IMR-90 (cell line): ENCODE data around the gene RGS3. TPM values are rescaled to one million over a fixed set of nuclear protein-coding genes. Genes with fewer than 3 reads are reported as not detected.

Experiments used
- ATAC-seq: fragments of 200-7000 bp; cut with Tn5 transposase; 2 replicates; pipeline ENCODE4 v1.9.1; 2020; ENCODE audit warnings: low read depth, mild to moderate bottlenecking, moderate library complexity
- BruUV-seq: library from RNA; stranded (reverse); fragments of 400-500 nt; replicated peaks from 2 replicates; lab custom pipeline; 2021; lab: Mats Ljungman, UMichigan
- CTCF ChIA-PET: fragments of 300-600 bp; formaldehyde crosslinking; extraction: SDS; loops from one replicate; lab custom pipeline; 2021; ENCODE audit warnings: antibody characterized with exemption; lab: Yijun Ruan, JAX
- POLR2A ChIA-PET: fragments of 300-600 bp; sonication (Branson Sonifier 250); formaldehyde crosslinking; loops from one replicate; lab custom pipeline; 2022; ENCODE audit warnings: antibody characterized with exemption; ENCODE audit not compliant: unreplicated experiment; lab: Charles Lee
- DNase-seq: peaks from one replicate; pipeline ENCODE4 v3.0.0; 2013
- H2AFZ ChIP-seq: replicated peaks from 2 replicates; pipeline ENCODE3; 2013; ENCODE audit warnings: low read length, mild to moderate bottlenecking; ENCODE audit not compliant: poor library complexity
- H2AK5ac ChIP-seq: 2 replicates; pipeline ENCODE4 v1.6.1; 2013; ENCODE audit warnings: low read depth, low read length, inconsistent platforms
- H2AK9ac ChIP-seq: replicated peaks from 2 replicates; pipeline ENCODE3; 2013; ENCODE audit warnings: mild to moderate bottlenecking, low read depth, low read length, moderate library complexity; ENCODE audit not compliant: poor library complexity
- H2BK120ac ChIP-seq: 2 replicates; pipeline ENCODE4 v1.6.1; 2013; ENCODE audit warnings: low read depth, low read length, inconsistent platforms
- H2BK15ac ChIP-seq: 3 replicates; pipeline ENCODE4 v1.6.1; 2013; ENCODE audit warnings: low read depth, low read length, inconsistent platforms
- H2BK20ac ChIP-seq: 2 replicates; pipeline ENCODE4 v1.6.1; 2013; ENCODE audit warnings: low read depth, mild to moderate bottlenecking, inconsistent platforms, low read length, moderate library complexity
- H2BK5ac ChIP-seq: 2 replicates; pipeline ENCODE4 v1.6.1; 2013; ENCODE audit warnings: mild to moderate bottlenecking, low read depth, low read length, inconsistent platforms; ENCODE audit not compliant: poor library complexity, severe bottlenecking
- H3K14ac ChIP-seq: replicated peaks from 2 replicates; pipeline ENCODE4 v1.6.1; 2013; ENCODE audit warnings: low read depth, low read length, inconsistent platforms
- H3K18ac ChIP-seq: 2 replicates; pipeline ENCODE4 v1.6.1; 2013; ENCODE audit warnings: low read depth, low read length, control low read depth
- H3K23ac ChIP-seq: 2 replicates; pipeline ENCODE4 v1.6.1; 2013; ENCODE audit warnings: low read depth, low read length, inconsistent platforms
- H3K27ac ChIP-seq: 2 replicates; pipeline ENCODE4 v1.5.1; 2013; ENCODE audit warnings: mild to moderate bottlenecking, control low read depth, low read length; ENCODE audit not compliant: insufficient read depth
- H3K27me3 ChIP-seq: 2 replicates; pipeline ENCODE4 v1.6.1; 2013; ENCODE audit warnings: low read length; ENCODE audit not compliant: control insufficient read depth, insufficient read depth
- H3K36me3 ChIP-seq: 2 replicates; pipeline ENCODE4 v1.6.1; 2013; ENCODE audit warnings: low read length, mixed read lengths; ENCODE audit not compliant: control insufficient read depth, insufficient read depth
- H3K4ac ChIP-seq: 2 replicates; pipeline ENCODE4 v1.6.1; 2013; ENCODE audit warnings: low read depth, low read length, inconsistent platforms
- H3K4me1 ChIP-seq: 2 replicates; pipeline ENCODE4 v1.6.1; 2013; ENCODE audit warnings: low read length, mixed read lengths; ENCODE audit not compliant: control insufficient read depth, insufficient read depth
- H3K4me2 ChIP-seq: 2 replicates; pipeline ENCODE4 v1.6.1; 2013; ENCODE audit warnings: low read depth, mild to moderate bottlenecking, control low read depth, low read length, moderate library complexity
- H3K4me3 ChIP-seq: 2 replicates; pipeline ENCODE4 v1.5.1; 2013; ENCODE audit warnings: low read depth, mild to moderate bottlenecking, control low read depth, low read length, moderate library complexity; ENCODE audit not compliant: insufficient read depth
- H3K56ac ChIP-seq: 2 replicates; pipeline ENCODE4 v1.6.1; 2013; ENCODE audit warnings: low read length, inconsistent platforms; ENCODE audit not compliant: insufficient read depth; ENCODE audit errors: extremely low read depth
- H3K79me1 ChIP-seq, 2 experiments: 2 replicates each; pipeline ENCODE4 v1.6.1; 2013; ENCODE audit warnings: low read length in 2 of 2, inconsistent platforms in 1 of 2, low read depth in 1 of 2
- H3K9ac ChIP-seq: 2 replicates; pipeline ENCODE4 v1.6.1; 2013; ENCODE audit warnings: low read depth, low read length, control low read depth
- H3K9me1 ChIP-seq: 2 replicates; pipeline ENCODE4 v1.6.1; 2013; ENCODE audit warnings: low read length, inconsistent platforms; ENCODE audit not compliant: insufficient read depth
- H3K9me3 ChIP-seq: 2 replicates; pipeline ENCODE4 v1.6.1; 2013; ENCODE audit warnings: low read length; ENCODE audit not compliant: control insufficient read depth, insufficient read depth
- H4K20me1 ChIP-seq: 2 replicates; pipeline ENCODE4 v1.6.1; 2013; ENCODE audit warnings: low read length, inconsistent platforms; ENCODE audit not compliant: insufficient read depth
- H4K5ac ChIP-seq: 2 replicates; pipeline ENCODE4 v1.6.1; 2013; ENCODE audit warnings: mild to moderate bottlenecking, low read depth, low read length, control low read depth
- H4K8ac ChIP-seq, 2 experiments: 2 replicates each; pipeline ENCODE4 v1.6.1; 2013; ENCODE audit warnings: low read depth in 2 of 2, low read length in 2 of 2, control low read depth in 1 of 2, inconsistent platforms in 1 of 2
- H4K91ac ChIP-seq: 2 replicates; pipeline ENCODE4 v1.6.1; 2013; ENCODE audit warnings: low read depth, low read length, inconsistent platforms; ENCODE audit not compliant: insufficient read depth
- BHLHE40 ChIP-seq: fragments of 150-350 bp; IDR thresholded peaks from 2 replicates; pipeline ENCODE4 v1.6.1; 2016; ENCODE audit warnings: mild to moderate bottlenecking, low read depth, low read length
- CEBPB ChIP-seq: IDR thresholded peaks from 2 replicates; pipeline ENCODE4 v1.6.1; 2012; ENCODE audit warnings: low read depth, low read length, improper control_type of control experiment
- CHD1 ChIP-seq: IDR thresholded peaks from 2 replicates; pipeline ENCODE4 v1.6.1; 2012; ENCODE audit warnings: low read depth, low read length, improper control_type of control experiment
- CTCF ChIP-seq: conservative IDR thresholded peaks from 2 replicates; pipeline ENCODE4 v1.5.1; 2012; ENCODE audit warnings: mild to moderate bottlenecking, low read depth, low read length, improper control_type of control experiment
- ELK1 ChIP-seq: fragments of 150-350 bp; IDR thresholded peaks from 2 replicates; pipeline ENCODE4 v1.6.1; 2016; ENCODE audit warnings: low read depth, mild to moderate bottlenecking, low read length, moderate library complexity, borderline replicate concordance
- FOS ChIP-seq: fragments of 150-350 bp; IDR thresholded peaks from 2 replicates; pipeline ENCODE4 v1.6.1; 2016; ENCODE audit warnings: low read depth, low read length
- MAFK ChIP-seq: IDR thresholded peaks from 2 replicates; pipeline ENCODE4 v1.6.1; 2012; ENCODE audit warnings: low read depth, low read length, improper control_type of control experiment
- MAZ ChIP-seq: IDR thresholded peaks from 2 replicates; pipeline ENCODE4 v1.6.1; 2012; ENCODE audit warnings: low read depth, mild to moderate bottlenecking, low read length, improper control_type of control experiment, moderate library complexity, borderline replicate concordance
- MXI1 ChIP-seq: IDR thresholded peaks from 2 replicates; pipeline ENCODE4 v1.6.1; 2012; ENCODE audit warnings: low read depth, mild to moderate bottlenecking, low read length, moderate library complexity, borderline replicate concordance
- NFE2L2 ChIP-seq: fragments of 150-350 bp; IDR thresholded peaks from 2 replicates; pipeline ENCODE4 v1.6.1; 2016; ENCODE audit warnings: low read depth, mild to moderate bottlenecking, low read length
- POLR2A ChIP-seq: IDR thresholded peaks from 2 replicates; pipeline ENCODE4 v1.6.1; 2012; ENCODE audit warnings: mild to moderate bottlenecking, low read depth, low read length
- RAD21 ChIP-seq: IDR thresholded peaks from 2 replicates; pipeline ENCODE4 v1.6.1; 2012; ENCODE audit warnings: low read length, improper control_type of control experiment
- RCOR1 ChIP-seq: IDR thresholded peaks from 2 replicates; pipeline ENCODE4 v1.6.1; 2012; ENCODE audit warnings: mild to moderate bottlenecking, low read length, improper control_type of control experiment; ENCODE audit not compliant: insufficient replicate concordance
- RFX5 ChIP-seq: IDR thresholded peaks from 2 replicates; pipeline ENCODE4 v1.8.0; 2012; ENCODE audit warnings: low read depth, mild to moderate bottlenecking, low read length, moderate library complexity
- SMC3 ChIP-seq: fragments of 150-350 bp; IDR thresholded peaks from 2 replicates; pipeline ENCODE4 v1.6.1; 2016; ENCODE audit warnings: low read depth, mild to moderate bottlenecking, antibody characterized with exemption, low read length, moderate library complexity
- USF2 ChIP-seq: fragments of 150-350 bp; IDR thresholded peaks from 2 replicates; pipeline ENCODE4 v1.6.1; 2017; ENCODE audit warnings: mild to moderate bottlenecking, antibody characterized with exemption, low read length, low read depth
- WGBS, 2 experiments: methylation state at CpG; one replicate each; pipeline versions ENCODE4 v1.1.5 to v1.1.7; 2013; ENCODE audit warnings: missing lambda C conversion rate in 2 of 2; ENCODE audit not compliant: insufficient read length in 1 of 2; ENCODE audit errors: extremely low coverage in 2 of 2; 5-methylcytosine and 5-hydroxymethylcytosine counted together
- dilution Hi-C: fragments of 300-500 bp; cut with HindIII; formaldehyde crosslinking; loops from one replicate; pipeline ENCODE4 v1.14.3; 2018; ENCODE audit warnings: low sequenced_read_pairs; ENCODE audit not compliant: unreplicated experiment
- in situ Hi-C: fragments of 300-500 bp; cut with MboI; formaldehyde crosslinking; loops from 3 replicates; pipeline ENCODE4 v1.14.3; 2019; ENCODE audit warnings: low sequenced_read_pairs, inconsistent platforms, mixed read lengths
- intact Hi-C: fragments of 100-400 bp; cut with micrococcal nuclease; formaldehyde crosslinking; loops from 2 replicates; pipeline ENCODE4 v1.10.0; 2022
- polyA plus RNA-seq, 3 experiments: library from polyadenylated mRNA; depleted of rRNA; stranded (reverse); fragments of >200 nt; gene quantifications; 2 replicates each; pipeline ENCODE4 v1.2.3, GENCODE V29; 2012; ENCODE audit warnings: low replicate concordance in 1 of 3
- total RNA-seq: library from RNA; depleted of rRNA; stranded (reverse); fragments of >200 nt; gene quantifications from 2 replicates; pipeline ENCODE4 v1.2.3, GENCODE V29; 2012

RGS3 gene
- total and polyA plus RNA-seq, 2 of the 4 experiments (the other 2 are of a cell fraction) = 51.8 to 65.6 TPM

GRCh38 chr9:113480612-113481011 lies 17.1 kb downstream of the RGS3 start:
- no peak overlapping the region for H2BK120ac ChIP-seq
- H3K27me3 ChIP-seq = no peaks in the 10 kb centered on the region
- H2BK5ac ChIP-seq = no peak overlapping the region
- intact Hi-C loops (no loop called here), in situ Hi-C loops (no loop called here), dilution Hi-C loops (no loop called here)
- H2AK9ac ChIP-seq = no peak overlapping the region
- no peak overlapping the region for H3K4me3 ChIP-seq
- no peak overlapping the region for H3K14ac ChIP-seq
- no peak for TF ChIP-seq CHD1
- no peak for TF ChIP-seq RCOR1
- TF ChIP-seq MAZ = no peak
- TF ChIP-seq MXI1 = no peak
- TF ChIP-seq FOS = no peak
- TF ChIP-seq SMC3 = no peak
- no peak for TF ChIP-seq MAFK
- no peak for TF ChIP-seq BHLHE40
- no peak for TF ChIP-seq NFE2L2
- no peak for TF ChIP-seq CTCF
- no peak for TF ChIP-seq POLR2A
- no peak for TF ChIP-seq RAD21
- TF ChIP-seq CEBPB = no peak
- TF ChIP-seq USF2 = no peak
- TF ChIP-seq RFX5 = no peak
- no peak for TF ChIP-seq ELK1
- ATAC-seq (no peak), DNase-seq (no peak)
- no peak overlapping the region for H3K9ac ChIP-seq
- H2AK5ac ChIP-seq = peak overlapping the region; percentile 59
- POLR2A ChIA-PET = no interaction called here
- no peak overlapping the region for H2AFZ ChIP-seq
- H3K4ac ChIP-seq = no peak overlapping the region
- no peak overlapping the region for H3K27ac ChIP-seq
- H3K9me1 ChIP-seq = peaks cover 4% of the 10 kb centered on the region
- BruUV-seq = no TSS peak
- CTCF ChIA-PET = no interaction called here
- peaks cover 13% of the 10 kb centered on the region for H3K4me1 ChIP-seq
- WGBS, 2 experiments = no CpG with 5 or more reads among the region's 4 CpGs
- H3K79me1 ChIP-seq = no peaks in the 10 kb centered on the region
- no peak overlapping the region for H2BK20ac ChIP-seq
- no peak overlapping the region for H3K4me2 ChIP-seq
- H4K20me1 ChIP-seq = no peaks in the 10 kb centered on the region; the same call in 1 of the 2 replicates
- no peak overlapping the region for H4K8ac ChIP-seq
- H3K23ac ChIP-seq = no peak overlapping the region
- H2BK15ac ChIP-seq = no peak overlapping the region
- no peaks in the 10 kb centered on the region for H3K36me3 ChIP-seq
- H3K56ac ChIP-seq = no peak overlapping the region
- H4K91ac ChIP-seq = no peak overlapping the region; the same call in 1 of the 2 replicates
- no peak overlapping the region for H3K18ac ChIP-seq
- H4K5ac ChIP-seq = no peak overlapping the region
- H3K9me3 ChIP-seq = no peaks in the 10 kb centered on the region
